WERI-Rb-1 (cell line): ENCODE results near the gene LRSAM1.

Experiments used
- DNase-seq: peaks from one replicate; pipeline ENCODE4 v3.0.0-alpha.2; 2020
- H3K27ac ChIP-seq: fragments of 250-450 bp; sonication (Bioruptor Pico); 2 replicates; pipeline ENCODE4 v1.5.1; 2020; ENCODE audit warnings: mild to moderate bottlenecking, moderate library complexity
- H3K27me3 ChIP-seq: fragments of 250-450 bp; sonication (Bioruptor Pico); 2 replicates; pipeline ENCODE4 v1.5.1; 2021; ENCODE audit warnings: mild to moderate bottlenecking, low read depth, moderate library complexity; ENCODE audit not compliant: insufficient read depth, severe bottlenecking
- H3K36me3 ChIP-seq: fragments of 250-450 bp; sonication (Bioruptor Pico); 2 replicates; pipeline ENCODE4 v1.5.1; 2020; ENCODE audit warnings: mild to moderate bottlenecking, moderate library complexity
- H3K4me3 ChIP-seq: 2 replicates; pipeline ENCODE4 v1.5.1; 2011; ENCODE audit warnings: low read depth, mild to moderate bottlenecking, control low read depth, low read length
- H3K9me3 ChIP-seq: fragments of 250-450 bp; sonication (Bioruptor Pico); 2 replicates; pipeline ENCODE4 v1.5.1; 2021; ENCODE audit warnings: mild to moderate bottlenecking, moderate library complexity; ENCODE audit not compliant: severe bottlenecking
- CTCF ChIP-seq: IDR thresholded peaks from 2 replicates; pipeline ENCODE4 v1.5.1; 2011; ENCODE audit warnings: low read depth, mild to moderate bottlenecking, control low read depth, inconsistent platforms, low read length

The LRSAM1 gene

GRCh38 chr9:127534931-127535330 lies 83.6 kb downstream of the LRSAM1 start:
- TF ChIP-seq CTCF, result no peak
- Histone ChIP-seq H3K27me3 (no peaks in the 10 kb centered on the region), H3K36me3 (peaks cover 4% of the 10 kb centered on the region), H3K27ac (no peak overlapping the region; the same call in 1 of the 2 replicates), H3K9me3 (no peaks in the 10 kb centered on the region), H3K4me3 (no peak overlapping the region)
- no peak for DNase-seq

GRCh38 chr9:127535396-127535795 lies 84.1 kb downstream of the LRSAM1 start:
- peaks cover 4% of the 10 kb centered on the region for H3K36me3 ChIP-seq
- no peak for DNase-seq
- H3K9me3 ChIP-seq, result no peaks in the 10 kb centered on the region
- TF ChIP-seq CTCF, result no peak
- H3K27ac ChIP-seq, result peak overlapping the region; percentile 84
- H3K27me3 ChIP-seq, result no peaks in the 10 kb centered on the region
- H3K4me3 ChIP-seq, result no peak overlapping the region

- H3K27me3 ChIP-seq, result no peaks in the 10 kb centered on the region
- no peaks in the 10 kb centered on the region for H3K9me3 ChIP-seq
- H3K4me3 ChIP-seq, result no peak overlapping the region
- H3K27ac ChIP-seq, result peak overlapping the region; percentile 84
- no peaks in the 10 kb centered on the region; the same call in none of the 2 replicates for H3K36me3 ChIP-seq
- DNase-seq, result no peak
- no peak for TF ChIP-seq CTCF
These were observed 84.5 kb downstream of the LRSAM1 start for GRCh38 chr9:127535834-127536233.

GRCh38 chr9:127536499-127536898 lies 85.2 kb downstream of the LRSAM1 start:
- Histone ChIP-seq H3K27me3 (no peaks in the 10 kb centered on the region), H3K36me3 (no peaks in the 10 kb centered on the region; the same call in 1 of the 2 replicates), H3K9me3 (no peaks in the 10 kb centered on the region), H3K27ac (peak overlapping the region; percentile 84), H3K4me3 (no peak overlapping the region)
- no peak for DNase-seq
- TF ChIP-seq CTCF, result no peak

GRCh38 chr9:127537014-127537413 lies 85.7 kb downstream of the LRSAM1 start:
- no peak for TF ChIP-seq CTCF
- peak; percentile 95 for DNase-seq
- H3K27me3 ChIP-seq, result no peaks in the 10 kb centered on the region
- peak overlapping the region; percentile 84 for H3K27ac ChIP-seq
- no peaks in the 10 kb centered on the region; the same call in 1 of the 2 replicates for H3K36me3 ChIP-seq
- H3K4me3 ChIP-seq, result no peak overlapping the region
- no peaks in the 10 kb centered on the region for H3K9me3 ChIP-seq

GRCh38 chr9:127537792-127538191 lies 86.5 kb downstream of the LRSAM1 start:
- no peaks in the 10 kb centered on the region for H3K9me3 ChIP-seq
- no peaks in the 10 kb centered on the region for H3K27me3 ChIP-seq
- TF ChIP-seq CTCF, result peak; percentile 76
- peak overlapping the region; percentile 84 for H3K27ac ChIP-seq
- DNase-seq, result peak; percentile 69
- H3K4me3 ChIP-seq, result no peak overlapping the region
- H3K36me3 ChIP-seq, result no peaks in the 10 kb centered on the region; the same call in 1 of the 2 replicates
